Measurements from ENCODE around the gene KLHL10. TPM values are rescaled to one million over a fixed set of nuclear protein-coding genes. Genes with fewer than 3 reads are reported as not detected.
"Not testable (repeated sequence)": the region's sequence is repeated elsewhere in the genome, so short reads cannot be mapped to it uniquely, and the experiment has no call there.

The KLHL10 gene
- total RNA-seq, 1 donor from 2014 or later = 0.20 TPM

DNA sequence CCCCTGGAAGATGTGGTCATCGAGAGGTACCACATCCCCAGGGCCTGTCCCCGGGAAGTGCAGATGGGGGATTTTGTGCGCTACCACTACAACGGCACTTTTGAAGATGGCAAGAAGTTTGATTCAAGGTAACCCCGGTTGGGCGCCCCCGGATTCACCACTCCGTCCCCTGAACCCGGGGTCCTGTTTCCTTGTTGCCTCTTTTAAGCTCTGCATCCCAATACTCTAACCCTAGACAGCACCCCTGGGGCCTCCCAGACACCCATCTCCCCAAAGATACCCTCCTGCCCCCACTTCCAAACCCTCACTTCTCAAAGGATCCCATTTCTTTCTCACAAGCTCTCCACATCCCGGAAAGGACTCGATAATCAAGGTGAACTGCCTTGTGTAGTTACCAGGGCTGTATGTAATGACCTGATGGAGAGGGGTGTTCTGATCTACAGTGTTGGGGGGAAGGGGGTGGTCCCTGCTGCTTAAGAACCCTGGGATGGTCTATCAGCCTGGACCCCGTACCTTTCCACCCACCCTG, 24.4 kb upstream of the KLHL10 start:
- no peak for DNase-seq

DNA sequence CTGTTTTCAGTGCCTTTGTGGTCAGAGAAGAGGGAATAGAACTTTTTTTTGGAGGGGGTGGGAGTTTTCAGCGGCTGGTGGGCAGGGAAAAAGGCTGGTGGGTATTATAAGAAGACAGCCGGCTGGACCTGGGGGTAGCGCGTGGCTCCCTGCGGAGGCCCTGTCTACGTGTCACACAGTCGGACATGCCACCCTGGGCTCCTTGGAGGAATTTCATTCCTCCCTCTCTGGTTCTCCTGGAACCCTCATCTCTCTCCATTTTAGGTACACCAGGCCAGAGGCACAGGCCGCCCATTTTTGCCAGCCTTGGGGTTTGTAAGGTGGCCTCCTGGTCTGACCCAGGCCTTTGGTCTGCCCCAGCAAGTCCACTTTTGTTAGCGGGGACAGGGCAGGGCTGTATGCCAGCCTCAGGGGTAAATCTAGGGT, 23.9 kb upstream of the KLHL10 start:
- no peak for DNase-seq

DNA sequence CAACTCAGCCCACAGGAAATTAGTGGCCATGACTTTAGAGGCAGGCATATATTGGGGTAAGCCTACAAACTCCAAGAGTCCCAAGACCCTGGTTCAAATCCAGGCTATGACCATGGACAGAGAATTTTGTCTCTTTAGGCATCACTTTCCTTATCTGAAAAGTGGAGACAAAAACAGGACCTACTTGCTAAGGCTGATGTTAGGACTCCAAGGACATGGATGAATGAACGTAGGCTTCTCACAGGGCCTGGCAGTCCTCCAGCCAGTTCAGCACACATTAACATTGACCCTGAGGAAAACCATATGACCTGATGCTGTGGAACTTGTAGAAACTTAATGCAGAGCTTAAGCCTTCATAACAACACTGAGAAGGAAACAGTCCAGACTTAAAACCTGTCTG, 23.4 kb upstream of the KLHL10 start:
- no peak for DNase-seq

DNA sequence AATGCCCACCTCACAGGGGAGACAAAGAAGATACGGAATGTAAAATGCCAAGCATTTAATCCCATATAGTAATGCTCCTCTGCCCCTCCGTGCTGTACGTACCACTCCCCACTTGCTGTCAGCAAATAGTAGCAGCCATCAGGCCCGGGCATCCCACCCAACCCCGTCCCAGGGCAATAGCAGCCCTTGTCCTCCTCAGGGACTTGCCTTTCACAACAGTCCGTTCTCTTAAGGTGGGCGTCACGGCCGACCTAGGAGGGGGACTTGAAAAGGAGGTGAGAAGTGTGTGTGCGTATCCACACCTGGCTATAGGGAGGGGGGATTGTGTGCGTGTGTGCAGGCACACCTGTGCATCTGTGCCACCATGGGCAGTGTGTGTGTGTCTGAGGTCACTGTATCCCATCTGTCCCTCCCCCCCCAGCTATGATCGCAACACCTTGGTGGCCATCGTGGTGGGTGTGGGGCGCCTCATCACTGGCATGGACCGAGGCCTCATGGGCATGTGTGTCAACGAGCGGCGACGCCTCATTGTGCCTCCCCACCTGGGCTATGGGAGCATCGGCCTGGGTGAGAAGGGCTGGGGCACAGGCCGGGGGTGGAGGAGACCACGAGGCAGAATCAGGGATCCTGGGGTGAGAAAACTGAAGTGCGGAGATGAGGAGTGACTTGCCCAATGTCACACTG, 20.8 kb upstream of the KLHL10 start:
- DNase-seq = no peak

DNA sequence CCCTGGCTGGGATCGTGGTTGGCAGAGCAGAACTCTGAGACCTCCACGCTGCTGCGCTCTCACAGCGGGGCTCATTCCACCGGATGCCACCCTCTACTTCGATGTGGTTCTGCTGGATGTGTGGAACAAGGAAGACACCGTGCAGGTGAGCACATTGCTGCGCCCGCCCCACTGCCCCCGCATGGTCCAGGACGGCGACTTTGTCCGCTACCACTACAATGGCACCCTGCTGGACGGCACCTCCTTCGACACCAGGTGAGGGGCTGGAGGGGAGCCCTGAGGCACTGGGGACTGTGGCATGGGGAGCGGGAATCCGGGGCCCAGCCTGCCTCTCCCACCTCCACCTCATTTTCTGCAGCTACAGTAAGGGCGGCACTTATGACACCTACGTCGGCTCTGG, 19.6 kb upstream of the KLHL10 start:
- DNase-seq = no peak

DNA sequence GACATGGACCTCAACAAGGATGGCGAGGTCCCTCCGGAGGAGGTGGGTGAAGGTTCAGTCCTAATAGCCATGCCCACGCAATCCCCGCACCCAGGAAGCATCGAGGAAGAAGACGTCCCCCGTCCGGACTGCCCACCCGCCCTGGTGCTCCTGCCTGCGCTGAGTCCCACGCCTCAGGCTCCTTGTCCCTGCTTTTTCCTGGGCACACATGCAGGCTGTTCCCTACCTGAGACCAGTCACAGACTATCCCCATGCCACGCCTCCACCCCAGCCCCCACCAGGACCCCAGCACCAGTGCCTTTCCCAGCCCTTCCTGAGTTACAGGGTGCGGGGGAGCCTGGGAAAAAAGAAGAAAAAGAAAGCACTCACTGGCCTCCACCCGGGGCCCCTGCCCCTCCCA, 15.8 kb upstream of the KLHL10 start:
- DNase-seq = no peak

DNA sequence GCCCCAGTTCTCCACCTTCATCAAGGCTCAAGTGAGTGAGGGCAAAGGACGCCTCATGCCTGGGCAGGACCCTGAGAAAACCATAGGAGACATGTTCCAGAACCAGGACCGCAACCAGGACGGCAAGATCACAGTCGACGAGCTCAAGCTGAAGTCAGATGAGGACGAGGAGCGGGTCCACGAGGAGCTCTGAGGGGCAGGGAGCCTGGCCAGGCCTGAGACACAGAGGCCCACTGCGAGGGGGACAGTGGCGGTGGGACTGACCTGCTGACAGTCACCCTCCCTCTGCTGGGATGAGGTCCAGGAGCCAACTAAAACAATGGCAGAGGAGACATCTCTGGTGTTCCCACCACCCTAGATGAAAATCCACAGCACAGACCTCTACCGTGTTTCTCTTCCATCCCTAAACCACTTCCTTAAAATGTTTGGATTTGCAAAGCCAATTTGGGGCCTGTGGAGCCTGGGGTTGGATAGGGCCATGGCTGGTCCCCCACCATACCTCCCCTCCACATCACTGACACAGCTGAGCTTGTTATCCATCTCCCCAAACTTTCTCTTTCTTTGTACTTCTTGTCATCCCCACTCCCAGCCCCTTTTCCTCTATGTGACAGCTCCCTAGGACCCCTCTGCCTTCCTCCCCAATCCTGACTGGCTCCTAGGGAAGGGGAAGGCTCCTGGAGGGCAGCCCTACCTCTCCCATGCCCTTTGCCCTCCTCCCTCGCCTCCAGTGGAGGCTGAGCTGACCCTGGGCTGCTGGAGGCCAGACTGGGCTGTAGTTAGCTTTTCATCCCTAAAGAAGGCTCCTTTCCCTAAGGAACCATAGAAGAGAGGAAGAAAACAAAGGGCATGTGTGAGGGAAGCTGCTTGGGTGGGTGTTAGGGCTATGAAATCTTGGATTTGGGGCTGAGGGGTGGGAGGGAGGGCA, 15.1 kb upstream of the KLHL10 start:
- no peak for DNase-seq

DNA sequence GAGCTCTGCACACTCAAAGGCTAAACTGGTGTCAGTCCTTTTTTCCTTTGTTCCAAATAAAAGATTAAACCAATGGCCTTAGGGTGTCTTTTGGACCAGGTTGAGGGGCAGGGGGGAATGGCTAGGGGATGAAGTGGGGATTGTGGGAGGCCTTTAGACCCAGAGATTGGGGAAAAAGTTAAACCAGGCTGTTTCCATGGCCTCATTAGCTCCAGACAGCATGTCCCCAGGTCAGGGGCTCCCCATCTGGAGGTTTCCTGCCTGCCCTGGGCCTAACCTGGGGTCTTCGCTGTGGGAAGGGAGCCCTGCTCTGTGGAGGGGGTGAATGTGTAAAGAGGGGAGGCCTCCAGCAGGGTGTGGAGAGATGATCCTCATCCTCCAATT, 14.5 kb upstream of the KLHL10 start:
- no peak for DNase-seq

DNA sequence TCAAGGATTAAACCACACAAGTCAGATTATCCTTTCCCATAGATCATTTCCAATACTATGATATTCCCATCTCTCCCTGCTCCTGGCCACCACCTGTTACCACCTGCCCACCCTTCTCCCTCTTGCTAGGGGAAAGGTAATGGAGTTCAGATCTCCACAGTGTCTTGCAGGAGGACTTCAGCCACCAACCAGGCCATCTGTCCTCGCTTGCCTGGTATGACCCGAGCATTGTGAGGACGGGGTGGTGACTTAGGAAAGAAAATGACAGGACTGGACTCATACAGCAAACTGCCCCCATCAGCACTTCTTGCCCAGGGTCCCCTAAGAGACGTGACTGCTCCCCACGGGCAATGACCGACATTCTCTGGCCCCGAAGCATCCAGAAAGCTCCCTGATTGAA, 14.0 kb upstream of the KLHL10 start:
- DNase-seq = no peak

DNA sequence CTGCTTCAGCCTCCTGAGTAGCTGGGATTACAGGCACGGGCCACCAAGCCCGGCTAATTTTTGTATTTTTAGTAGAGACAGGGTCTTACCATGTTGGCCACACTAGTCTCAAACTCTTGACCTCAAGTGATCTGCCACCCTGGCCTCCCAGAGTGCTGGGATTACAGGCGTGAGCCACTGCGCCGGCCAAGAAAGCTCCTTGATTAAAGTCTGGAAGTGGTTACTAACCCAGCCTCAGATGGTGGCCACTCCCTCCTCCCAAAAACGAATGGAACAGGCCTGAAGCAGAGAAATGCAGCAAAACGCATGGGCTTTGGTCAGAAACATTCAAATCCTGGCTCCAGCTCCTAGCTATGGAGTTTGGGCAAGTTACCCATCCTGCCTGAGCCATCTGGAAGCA, 13.5 kb upstream of the KLHL10 start:
- no peak for DNase-seq

DNA sequence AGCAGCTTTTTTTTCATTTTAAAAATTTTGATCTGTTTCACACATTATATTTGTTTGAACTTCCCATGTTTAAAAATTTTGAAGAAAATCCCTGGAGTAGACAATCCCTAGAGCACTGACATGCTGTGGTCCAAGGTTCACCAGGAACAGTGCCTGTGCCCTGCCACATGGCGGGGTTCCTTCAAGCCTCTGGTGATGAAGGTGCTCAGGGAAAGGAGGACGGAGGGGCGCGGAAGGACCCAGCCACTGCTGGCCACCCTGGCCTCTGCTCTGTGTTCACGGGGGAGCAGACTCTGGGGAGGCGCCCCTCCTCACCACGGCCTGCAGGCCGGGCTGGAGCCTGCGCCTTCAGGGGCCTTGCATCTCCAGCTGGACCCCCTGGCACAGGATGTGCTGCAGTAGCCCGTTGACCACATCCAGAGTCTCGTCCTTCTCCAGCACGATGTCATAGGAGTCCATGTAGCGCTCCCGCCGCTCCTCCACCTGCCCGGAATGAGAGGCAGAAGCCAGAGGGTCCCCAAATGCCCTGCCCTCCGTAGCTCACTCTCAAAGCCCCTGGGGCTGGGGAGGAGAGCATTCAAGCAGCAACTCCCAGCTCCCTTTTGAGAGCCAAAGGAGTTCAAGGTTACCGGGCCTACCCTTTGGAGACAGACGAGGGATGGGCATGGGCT, 12.3 kb upstream of the KLHL10 start:
- no peak for DNase-seq

DNA sequence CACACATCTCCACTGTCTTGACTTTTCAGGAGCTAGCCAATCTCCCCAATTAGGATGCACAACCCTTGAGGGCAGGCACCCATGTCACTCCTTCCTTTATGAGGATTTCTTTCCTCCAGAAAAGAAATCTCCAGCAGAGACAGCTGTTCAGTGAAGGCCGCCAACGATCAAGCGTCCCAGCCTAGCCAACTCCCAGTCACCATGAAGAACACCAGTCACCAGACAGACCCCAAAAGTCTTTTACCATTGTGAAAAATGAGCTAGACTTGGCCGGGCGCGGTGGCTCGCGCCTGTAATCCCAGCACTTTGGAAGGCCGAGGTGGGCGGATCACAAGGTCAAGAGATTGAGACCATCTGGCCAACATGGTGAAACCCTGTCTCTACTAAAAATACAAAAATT, 7.7 kb upstream of the KLHL10 start:
- DNase-seq = not testable (repeated sequence)

DNA sequence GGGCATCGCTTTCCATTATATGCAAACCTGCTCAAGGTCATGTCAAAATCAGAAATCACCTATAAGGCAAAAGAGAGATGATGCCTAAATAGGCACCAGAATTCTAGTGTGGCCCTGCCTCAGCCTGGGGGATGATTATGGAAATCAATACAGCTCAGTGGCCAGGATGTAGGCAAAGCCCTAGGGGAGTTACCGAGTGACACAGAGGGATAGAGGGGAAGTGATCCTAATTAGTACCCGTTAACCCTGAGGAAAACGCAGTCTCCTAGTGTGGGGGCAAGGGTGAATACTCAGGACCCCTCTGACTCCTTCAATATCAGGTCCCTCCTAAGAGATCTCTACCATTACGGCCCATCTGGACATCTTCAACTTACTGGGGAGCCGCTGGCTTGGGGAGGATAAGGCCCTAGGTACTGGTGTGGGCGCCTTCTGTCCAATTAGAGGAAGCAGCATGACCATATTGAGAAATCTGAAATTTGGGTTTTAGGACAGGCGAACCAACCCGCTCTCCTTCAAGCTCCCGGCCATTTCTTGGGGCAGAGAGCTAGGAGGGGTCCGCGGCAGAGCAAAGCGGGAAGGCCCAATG, 2.3 kb upstream of the KLHL10 start:
- DNase-seq = no peak

DNA sequence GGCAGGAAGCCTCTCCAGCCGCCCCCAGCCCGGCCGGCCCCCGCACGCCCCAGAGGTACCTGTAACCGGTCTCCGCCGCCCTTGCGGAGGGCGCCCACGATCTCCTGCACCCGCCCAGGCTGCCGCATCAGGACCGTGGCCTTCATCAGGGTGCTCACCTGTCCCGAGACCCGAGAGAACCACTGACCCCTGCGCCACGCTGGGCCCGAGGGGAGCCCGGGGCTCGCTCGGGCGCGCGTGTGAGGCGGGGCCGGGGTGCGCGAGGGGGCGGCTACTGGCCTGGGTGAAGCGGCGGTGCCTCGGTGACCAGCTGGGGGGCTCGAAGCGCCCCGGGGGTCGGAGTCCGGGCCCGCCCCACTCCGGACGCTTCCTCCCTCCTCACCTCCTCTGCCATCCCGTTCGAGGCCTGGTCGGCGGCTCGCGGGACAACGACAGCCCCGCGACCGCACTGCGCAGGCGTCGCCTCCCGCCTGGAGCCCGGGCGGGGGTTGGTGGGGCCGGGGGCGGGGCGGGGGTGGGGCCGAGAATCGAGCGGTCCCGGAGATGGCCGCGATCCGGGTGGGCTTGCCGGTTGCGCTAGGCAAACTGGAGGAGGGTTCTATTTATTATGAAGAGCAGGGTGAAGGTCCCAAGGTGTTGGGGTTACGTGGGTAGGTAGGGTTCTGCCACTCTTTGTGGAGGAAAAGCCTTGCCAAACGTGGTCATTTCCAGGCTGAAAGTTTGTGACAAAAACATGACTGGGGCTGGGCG, 1.6 kb upstream of the KLHL10 start, which contains the start of gene NT5C3B:
Gene NT5C3B (minus strand): TSS at position 433 of the 750 bp plus-strand sequence. CDS start 39 bp downstream, at position 394.
- DNase-seq = no peak

DNA sequence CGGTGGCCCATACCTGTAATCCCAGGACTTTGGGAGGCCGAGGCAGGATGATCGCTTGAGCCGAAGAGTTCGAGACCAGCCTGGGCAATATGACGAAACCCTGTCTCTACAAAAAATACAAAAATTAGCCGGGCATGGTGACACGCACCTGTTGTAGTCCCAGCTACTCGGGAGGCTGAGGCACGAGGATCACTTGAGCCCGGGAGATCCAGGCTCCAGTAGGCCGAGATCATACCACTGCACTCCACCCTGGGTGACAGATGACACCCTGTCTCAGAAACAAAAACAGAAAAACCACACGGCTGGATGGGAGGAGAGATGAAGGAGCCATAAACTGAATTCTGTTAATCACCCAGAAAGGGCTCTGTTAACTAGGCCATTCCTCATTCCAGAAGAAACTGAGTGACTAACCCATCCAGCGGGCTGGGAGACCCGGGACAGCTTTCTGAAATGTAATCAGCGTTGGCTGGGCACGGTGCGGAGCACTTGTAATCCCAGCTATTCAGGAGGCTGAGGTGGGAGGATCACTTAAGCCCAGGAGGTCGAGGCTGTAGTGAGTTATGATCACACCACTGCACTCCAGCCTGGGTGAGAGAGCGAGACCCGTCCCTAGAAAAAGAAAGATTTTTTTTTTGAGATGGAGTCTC, 952 bp upstream of the KLHL10 start:
- no peak for DNase-seq

DNA sequence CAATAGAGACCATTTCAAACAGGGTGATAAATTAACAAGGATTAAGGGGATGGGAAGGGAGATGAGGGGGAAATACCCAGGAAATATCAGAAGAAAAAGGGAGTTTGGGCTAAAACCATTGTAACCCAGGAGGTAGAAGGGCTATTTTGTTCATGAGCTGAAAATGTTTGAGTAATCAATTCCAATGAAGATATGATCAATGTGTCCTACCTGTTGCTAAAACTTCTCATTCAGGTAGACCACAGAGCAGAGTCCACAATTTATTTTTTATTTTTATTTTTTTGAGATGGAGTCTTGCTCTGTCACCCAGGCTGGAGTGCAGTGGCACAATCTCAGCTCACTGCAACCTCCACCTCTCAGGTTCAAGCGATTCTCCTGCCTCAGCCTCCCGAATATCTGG, 1.8 kb downstream of the KLHL10 start:
- DNase-seq = not testable (repeated sequence)

DNA sequence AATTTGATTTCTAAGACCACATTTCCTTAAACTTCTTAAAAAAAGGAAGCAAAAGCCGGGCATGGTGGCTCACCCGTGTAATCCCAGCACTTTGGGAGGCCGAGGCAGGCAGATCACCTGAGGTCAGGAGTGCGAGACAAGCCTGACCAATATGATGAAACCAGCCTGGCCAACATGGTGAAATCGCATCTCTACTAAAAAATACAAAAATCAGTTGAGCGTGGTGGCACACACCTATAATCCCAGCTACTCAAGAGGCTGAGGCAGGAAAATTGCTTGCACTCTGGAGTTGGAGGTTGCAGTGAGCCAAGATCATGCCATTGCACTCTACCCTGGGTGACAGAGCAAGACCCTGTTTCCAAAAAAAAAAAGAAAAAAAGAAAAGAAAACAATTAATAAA, 3.2 kb downstream of the KLHL10 start:
- not testable (repeated sequence) for DNase-seq

DNA sequence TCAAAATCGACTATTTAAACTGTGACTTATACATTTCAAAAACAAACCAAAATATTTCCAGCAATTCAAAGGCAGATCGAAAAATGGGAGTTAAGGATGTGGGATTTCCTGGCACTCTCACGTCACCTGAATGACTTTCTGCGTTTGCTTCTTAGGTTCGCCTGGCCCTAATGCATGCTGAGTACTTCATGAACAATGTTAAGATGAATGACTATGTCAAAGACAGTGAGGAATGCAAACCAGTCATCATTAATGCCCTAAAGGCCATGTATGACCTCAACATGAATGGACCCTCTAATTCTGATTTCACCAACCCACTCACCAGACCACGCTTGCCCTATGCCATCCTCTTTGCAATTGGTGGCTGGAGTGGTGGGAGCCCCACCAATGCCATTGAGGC, 7.3 kb downstream of the KLHL10 start:
- DNase-seq = no peak

DNA sequence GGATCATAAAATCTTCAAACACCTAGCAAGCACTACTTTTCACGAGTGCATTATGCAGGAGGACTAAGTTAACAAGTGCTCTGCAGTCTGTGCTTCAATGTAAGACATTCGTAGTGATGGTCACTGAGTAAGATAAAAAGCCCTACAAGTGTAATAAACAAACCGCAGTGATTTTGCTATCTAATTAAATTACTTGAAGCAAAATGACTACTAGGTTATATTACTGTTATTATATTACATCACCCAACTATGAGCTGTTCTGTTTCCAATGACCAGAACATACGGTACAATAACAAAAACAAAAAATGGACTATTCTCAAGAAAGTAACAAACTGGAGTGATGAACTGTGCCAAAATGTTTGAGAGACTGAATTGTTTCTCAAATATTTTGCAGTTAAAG, 11.2 kb downstream of the KLHL10 start:
- no peak for DNase-seq

DNA sequence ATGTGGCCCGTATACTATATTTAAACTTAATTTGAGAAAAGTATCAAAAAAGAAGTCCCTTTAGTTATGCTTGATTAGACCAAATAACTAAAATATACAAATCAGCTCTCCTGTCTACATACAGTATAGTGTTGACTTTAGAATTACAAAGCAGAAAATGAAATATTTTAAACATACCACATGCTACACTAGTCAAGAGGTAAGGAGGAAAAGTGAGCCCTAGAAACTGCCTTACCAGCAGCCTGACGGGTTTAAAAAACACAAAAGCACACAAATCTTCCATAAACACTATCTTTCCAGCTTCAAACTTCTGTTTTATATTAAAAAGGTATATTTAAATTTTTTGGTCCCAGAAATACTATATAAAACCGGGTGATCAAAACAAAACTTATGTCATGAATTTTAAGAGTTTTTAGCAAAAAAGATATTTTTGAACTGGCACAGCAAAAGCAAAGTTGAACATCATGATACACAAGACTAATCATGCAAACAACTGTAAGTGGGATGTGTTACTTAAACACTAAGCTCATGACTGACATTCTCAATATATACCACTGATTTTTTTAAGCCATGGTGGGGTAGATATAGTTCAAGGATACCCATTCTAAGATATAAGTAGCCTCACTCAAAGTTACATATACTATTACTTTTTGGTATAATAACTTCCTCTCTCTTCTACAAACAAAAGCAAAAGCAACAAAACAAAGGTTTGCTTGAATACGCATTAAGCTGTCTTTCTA, 11.8 kb downstream of the KLHL10 start:
- no peak for DNase-seq
